Measurements from ENCODE around the gene YBX3.

YBX3 gene

DNA sequence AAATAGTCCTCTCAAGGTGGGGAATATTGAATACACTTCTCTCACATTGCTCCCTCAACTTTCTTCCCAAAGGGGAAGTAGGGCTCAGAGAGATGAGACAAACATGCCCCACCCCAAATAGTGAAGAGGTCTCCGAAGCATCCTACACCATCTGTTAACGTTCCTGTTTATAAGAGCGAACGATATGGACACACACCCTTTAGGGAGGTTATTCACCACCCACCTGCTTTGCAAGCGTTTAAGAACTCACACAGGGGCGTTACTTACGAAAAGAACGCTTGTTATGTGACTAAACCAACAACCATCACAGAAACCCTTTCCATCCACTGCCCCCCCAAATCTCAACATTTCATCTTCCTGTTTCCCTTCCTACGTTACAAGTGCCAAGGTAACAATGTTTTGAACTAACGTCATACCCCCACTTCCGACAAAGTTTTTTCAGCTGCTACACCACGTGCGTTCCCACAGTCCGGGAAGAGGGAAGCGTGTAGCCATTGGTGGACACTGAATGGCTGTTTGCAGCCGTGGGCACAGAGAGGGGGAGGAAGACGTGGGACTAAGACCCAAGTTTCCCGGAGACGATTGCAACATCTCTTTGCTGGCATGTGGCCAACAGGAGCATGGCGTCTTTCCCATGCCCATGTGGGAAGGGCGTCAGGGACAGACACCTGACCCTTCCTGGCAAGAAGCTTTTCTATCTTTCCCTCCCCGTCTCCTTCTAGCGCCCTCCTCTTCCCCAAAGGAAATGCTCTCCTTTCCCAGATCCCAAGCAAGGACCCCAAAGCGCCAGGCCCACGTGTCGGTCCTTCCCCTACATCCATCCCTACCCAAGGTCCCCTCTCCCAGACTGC, 1.2 kb downstream of the YBX3 start:
- DNase-seq = peak; percentile 72

DNA sequence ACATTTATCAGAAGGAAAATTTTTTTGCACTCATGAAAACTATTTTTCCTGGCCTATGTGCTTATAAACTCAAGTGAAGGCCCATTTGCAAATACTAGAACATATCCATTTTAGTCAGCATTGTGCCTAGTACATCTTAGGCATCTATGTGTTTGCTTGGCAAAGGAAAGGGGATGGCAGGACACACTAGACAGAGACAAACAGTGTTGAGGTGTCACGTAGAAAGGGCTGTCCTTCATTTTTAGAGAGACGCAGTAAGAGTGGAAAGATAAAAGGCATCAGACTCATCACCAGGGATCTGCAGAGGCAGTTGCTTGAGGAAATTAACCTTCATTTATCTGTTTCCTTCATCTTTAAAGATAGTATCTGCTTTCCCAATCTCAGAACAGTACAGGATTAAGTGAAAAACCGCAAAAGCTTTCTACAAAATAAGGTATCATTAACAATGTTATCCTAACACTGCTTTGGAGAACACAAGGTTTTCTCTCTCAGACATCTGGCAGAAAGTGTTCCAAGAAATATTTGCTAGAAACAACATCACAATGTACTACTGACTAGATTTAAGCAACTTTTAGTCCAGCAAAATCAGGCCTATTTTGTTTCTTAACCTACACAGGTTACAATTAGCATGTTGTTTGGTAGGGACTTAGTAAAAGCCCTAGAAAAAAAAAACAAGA, 2.0 kb downstream of the YBX3 start:
- DNase-seq = no peak

DNA sequence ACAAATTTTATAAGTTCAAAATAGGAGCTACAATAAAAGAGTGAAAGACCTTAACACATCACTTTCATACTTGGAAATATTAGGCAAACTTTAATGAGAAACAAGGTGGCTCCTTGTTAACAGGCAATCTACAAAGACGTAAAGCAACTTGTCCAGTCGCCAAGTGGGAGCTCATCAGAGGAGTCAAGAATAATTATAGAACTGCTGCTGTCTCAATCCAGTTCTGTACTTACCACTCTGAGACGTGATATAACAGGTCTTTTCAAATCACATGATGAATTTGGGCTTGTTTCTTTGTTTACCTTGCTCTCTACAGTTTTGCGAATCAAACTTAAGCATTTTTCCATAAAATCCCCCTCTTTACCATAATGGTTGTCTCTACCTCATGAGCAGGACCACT, 3.6 kb downstream of the YBX3 start:
- DNase-seq = no peak

DNA sequence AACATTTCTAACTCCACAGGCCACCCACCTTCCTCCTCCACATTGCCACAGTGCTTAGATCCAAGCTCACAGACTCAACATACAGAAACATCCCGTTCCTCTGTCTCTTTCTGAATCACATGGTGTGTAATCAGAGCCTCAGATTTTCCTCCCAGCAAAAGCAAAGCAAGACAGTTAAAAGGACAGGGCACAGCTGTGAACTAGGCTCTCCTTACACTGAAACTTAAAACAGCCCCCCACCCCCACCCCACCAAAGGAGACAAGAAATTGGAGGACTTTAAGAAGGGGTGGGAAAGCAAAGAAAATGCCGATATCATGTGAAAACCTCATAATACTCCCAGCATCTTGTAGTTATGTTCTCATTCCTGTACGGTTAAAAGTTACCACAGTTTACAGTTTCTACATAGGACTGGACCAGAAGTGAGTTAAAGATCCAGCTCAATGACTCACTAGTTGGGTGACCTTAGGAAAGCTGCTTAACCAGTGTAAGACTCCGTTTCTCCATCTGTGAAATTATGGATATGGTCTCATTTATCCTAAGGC, 4.8 kb downstream of the YBX3 start:
- DNase-seq = no peak

DNA sequence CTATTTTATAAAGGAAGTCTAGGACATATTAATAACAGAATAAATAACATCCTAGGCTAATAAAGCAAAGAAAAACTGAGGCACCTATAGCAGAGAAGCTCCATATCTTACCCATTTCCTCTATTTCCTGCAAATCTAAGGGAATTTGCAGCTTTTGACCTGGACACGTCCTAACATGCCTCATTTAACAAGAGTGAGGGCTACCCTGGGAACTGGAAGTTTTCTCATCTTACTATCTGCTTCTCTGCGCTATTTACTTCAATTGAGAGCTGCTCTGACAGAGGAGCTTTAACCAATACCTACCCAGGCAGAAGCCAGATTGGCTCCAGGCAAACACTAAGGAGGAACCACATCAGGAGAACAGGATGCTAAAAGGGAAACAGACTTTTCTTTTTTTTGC, 5.7 kb downstream of the YBX3 start:
- no peak for DNase-seq

DNA sequence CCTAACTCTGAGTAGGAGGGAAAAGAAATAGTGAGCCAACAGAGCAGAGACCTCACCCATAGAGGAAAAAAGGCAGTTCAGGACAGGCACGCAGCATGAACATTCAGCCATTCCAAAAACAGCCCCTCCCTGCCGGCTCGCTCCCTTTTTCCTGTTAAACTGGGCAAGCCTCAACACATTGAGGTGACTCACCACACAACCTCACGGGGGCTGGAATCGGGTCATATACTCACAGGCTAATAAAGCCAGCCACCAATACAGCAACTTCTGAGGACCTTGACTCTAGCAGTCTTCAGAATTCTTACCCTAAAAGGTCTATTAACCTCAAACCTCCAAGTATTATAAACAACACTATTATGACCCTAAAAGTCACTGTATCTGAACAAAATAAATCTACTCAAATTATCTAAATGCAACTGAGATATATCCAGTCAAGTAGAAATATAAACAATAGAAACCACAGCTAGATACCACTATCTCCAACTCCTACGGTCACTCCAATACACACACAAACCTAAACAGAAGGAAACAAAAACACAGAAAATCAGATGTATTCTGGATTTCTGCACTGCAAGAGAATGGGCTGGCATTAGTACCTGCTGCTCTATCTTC, 6.3 kb downstream of the YBX3 start:
- peak in 1 of 2 experiments; percentile 5 for DNase-seq

DNA sequence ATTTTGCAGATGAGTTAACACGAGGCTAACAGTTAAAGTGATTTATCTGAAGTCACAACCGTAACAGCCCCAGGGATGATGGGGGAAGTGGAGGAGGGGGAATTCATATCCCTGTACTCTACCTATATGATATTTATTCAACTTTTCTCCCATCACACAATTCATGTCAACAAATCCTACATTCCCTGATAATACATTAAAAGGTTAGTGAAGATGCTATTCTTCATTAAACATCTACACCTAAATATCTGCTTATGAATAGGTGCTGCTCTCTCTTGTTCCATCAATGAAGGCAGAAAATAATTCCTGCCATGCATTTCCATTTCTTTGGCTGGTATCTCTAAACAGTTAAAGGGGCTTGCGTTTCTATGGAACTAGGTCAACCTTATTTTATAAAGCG, 6.8 kb downstream of the YBX3 start:
- no peak for DNase-seq

DNA sequence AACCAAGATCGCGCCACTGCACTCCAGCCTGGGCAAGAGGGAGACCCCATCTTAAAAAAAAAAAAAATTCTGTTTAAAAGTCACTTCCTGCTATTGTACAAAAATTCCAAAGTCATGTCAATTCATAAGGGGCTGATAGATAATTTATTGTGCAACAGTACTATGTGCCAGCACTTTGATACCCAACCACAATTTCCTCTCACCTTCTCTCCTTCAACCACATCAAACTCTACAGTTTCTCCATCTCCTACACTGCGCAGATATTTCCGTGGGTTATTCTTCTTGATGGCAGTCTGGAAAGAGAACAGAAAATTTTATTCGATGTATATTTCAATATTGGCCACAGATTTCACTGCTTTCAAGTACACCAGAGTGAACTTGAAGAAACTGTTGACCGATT, 7.6 kb downstream of the YBX3 start:
- no peak for DNase-seq

DNA sequence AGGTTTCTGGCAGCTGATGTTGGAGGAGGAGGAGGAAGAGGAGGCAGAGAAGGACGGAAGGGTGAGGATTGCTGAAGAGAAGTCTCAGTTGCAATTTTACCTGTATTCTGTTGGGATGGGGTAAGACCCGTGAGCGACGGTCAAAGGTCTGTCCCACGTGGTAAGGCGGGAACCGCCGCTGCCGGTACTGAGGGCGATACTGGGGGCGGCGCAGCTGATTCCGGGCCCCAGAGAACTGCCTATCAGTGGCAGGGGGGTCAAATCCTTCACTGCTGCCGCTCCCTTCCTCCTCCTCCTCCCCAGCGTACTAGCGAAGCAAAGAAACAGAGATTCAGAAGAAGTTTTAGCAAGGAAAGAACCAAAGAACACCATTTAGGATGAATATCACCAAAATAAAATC, 13.3 kb downstream of the YBX3 start:
- DNase-seq = no peak

DNA sequence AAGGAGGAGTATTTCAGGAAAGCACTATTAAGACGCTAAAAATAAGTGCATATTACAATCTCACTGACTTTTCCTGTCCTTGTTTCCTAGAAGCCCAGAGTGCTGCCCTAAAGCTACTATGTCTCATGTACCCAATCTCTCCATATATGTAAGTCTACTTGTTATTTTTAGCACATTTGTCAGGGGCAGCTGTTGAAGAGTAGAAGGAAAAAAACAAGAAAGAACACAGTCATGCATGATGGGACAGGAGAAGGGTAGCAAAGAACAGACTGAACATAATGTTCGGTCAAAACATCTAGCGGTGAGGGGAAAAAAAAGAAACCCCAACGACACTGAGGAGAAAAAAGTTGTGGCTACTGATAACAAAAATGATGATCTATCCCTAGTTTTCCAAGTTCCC, 14.3 kb downstream of the YBX3 start:
- no peak for DNase-seq

DNA sequence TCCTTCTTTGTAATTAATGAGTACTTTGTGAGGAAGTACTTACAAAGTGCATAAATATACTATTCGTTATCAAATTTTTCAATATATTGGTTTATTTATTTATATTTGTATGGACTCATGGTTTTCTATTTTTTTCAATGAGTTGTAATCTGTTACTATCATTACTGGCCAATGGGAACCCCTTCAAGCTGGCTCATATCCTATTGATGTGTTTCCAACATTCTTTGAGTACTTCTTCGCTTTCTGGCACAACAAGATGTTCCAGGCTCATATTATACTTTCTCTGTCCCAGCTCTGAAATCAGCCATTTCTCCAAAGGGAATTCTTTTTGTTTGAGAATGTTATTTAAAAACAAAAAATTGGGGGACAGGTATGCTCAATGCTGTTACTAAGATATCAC, 17.5 kb downstream of the YBX3 start:
- DNase-seq = no peak

DNA sequence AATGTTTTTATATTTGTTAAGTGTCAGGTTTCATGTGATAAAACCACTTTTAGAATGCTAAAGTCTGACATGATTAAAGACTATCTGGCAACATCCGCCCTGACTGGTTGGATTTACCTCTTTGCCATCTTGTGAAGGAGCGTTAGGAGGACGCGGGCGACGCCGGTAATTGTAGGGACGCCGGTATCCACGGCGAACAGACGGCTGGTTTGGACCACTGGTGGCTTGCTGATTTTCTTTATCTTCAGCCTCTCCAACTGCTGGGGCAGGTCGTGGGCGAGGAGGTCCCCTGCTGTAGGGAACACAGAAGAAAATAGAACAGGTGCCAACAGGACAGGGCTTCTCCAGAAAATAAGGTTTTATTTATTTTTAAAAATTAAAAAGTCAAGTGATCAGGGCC, 21.3 kb downstream of the YBX3 start:
- peak; percentile 58 to 65 for DNase-seq

DNA sequence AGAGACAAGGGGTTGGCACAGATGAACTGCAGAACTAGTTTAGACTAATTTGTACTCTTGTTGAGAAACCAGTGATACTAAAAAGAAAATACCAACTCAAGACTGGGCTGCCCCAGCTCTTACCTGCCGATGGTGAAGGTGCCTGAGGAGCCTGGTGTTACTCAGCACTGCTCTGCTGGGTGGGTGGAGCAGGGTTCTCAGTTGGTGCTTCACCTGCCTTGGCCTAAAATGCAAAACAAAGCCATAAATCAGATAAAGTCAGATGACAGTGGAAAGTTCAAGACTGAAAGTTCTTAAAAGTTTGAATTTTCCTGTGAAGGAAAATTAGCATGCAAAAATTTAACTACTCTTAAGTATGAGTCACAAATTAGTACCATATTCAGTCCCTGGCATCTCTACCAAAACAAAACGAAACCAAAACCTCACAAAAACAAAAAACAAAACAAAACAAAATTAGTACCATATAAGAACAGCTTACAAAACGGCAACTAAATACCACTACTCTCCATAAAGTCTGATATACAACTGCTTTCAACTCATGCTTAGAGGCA, 21.9 kb downstream of the YBX3 start:
- peak; percentile 79 to 90 for DNase-seq

DNA sequence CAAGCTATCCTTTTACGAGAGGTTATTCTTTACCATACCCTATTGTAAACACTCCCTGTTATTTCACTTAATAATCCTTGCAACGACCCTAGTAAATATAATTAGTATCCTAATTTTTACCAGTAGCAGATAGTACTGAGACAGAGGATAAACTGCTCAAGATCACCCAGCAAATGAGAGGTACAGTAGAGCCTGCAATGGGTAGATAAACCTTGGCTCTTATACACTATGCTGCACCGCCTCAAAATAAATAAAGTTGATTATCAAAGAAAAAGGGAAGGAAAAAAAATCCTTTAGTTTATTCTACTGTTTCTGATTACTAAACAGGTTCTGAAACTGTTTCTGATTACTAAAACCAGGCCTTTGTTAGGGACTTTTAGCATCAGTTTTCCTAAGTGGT, 22.5 kb downstream of the YBX3 start:
- no peak for DNase-seq

DNA sequence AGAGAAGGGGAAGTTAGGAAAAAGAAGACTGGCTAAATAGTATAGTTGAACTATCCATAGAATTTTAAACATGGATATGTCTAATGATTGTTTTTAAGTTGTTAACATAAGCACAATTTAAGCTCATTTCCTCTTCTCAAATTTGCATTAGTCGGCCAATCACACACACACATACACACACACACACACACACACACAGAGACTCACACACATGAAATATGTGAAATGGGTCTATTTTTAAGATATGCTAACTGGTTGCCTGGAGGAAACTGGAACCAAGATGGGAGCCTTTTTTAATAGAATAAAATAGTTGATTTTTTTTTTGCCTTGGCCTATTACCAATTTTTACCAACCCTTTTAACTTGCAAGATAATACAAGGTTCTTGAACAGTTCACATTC, 25.3 kb downstream of the YBX3 start:
- no peak for DNase-seq

DNA sequence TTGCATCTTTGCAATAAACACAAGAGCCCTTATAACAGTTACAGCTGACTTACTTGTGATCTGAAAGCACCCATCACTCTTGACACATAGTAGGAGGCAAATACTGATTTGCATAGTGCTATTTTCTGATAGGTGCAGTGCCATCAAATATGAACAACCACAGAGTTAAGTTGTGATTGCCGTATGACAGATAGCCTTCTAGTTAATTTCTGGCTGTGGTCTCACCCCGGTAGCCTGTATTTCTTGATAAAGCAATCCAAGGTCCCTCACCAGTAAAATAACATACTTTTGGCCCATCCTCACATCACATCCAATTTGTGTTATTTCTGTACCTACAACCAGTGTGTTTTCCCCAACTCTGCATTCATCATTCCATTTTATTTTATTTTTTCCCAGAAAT, 26.0 kb downstream of the YBX3 start:
- no peak for DNase-seq

DNA sequence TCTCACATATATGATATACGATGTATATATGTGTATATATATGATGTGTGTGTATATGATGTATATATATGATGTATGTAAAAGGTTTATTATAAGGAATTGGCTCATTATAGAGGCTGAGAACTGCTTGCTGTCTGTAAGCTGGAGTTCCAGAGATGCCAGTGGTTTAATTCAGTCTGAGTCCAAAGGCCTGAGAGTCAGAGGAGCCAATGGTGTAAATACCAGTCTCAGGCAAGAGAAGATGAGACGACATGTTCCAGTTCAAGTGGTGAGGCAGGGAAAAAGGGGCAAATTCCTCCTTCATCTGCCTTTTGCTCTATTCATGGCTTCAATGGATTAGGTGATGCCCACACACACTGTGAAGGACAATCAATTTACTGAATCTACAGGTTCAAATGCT, 32.2 kb downstream of the YBX3 start:
- DNase-seq = no peak

DNA sequence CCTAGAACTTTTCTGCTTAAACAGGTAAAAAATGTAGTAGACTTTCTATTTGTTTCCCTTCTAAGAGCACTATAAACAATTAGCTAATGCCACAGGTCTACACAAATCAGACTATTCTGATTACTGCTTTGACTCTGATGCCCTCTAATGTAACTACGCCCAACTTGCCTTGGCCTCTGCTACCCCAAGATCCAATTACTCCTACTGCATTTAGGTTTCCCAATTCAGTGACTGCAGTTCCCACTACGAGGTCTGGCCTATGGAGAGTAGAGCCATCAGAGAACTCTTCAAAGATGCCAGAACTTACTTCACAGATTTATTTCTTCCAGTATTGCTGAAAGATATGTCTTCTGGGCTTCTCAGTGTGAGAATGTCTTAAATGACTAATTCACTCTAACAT, 34.0 kb downstream of the YBX3 start:
- no peak for DNase-seq

DNA sequence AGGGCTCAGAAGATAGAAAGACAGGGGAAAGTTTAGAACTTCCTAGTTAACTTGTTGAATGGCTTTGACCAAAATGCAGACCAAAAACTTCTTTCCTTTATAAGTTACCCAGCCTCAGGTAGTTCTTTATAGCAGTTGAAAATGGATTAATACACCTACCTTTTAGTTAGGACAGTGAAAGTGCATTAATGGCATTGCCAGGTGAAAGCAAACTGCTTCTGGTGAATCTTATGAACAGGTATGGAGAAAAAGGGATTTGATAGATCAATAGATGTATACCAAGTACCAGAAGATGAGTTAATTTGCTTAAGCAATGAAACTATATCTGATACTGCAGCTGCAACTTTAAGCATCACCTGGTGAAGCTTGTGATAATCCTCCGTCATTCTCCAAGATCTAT, 35.1 kb downstream of the YBX3 start:
- DNase-seq = peak in 1 of 2 experiments; percentile 4

DNA sequence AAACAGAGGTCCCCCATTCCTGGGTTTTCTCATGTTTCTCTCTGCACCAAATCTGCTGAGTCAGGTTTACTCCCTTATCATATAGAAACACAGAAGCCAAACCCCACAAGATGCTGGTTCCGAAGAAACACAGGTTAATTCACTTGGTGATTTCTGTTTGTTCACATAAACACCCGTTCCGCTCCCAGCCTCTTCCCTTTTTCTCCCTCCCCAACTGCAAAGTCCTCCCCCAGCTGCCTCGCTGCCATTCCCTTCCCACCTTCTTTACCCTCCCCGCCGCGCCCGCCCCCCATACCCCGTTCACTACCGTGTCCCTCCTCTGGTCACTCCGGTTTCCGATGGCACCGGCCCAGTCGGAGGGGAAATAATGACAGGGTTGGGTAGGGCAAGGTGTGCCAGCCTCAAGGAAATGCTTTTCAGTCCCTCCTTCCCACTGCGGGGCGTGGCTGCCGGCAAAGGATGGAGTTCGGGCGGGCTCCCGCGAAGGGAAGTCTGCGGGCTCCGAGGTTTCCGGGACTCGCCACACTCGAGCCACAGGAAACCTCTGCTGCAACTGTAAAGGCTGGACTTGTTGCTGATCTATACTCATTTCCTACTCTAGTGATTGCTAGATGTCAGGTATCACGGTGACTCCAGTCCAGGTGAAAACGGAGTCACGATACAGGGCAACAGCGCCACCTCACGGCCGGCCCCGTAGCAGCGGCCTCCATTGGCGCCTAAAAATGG, 49.3 kb downstream of the YBX3 start, which contains the start of gene STYK1:
TSS of gene STYK1 (minus strand) at position 394 of the 726 bp plus-strand sequence. CDS start 39,434 bp downstream, outside the sequence.
- DNase-seq = peak; percentile 90 to 92

DNA sequence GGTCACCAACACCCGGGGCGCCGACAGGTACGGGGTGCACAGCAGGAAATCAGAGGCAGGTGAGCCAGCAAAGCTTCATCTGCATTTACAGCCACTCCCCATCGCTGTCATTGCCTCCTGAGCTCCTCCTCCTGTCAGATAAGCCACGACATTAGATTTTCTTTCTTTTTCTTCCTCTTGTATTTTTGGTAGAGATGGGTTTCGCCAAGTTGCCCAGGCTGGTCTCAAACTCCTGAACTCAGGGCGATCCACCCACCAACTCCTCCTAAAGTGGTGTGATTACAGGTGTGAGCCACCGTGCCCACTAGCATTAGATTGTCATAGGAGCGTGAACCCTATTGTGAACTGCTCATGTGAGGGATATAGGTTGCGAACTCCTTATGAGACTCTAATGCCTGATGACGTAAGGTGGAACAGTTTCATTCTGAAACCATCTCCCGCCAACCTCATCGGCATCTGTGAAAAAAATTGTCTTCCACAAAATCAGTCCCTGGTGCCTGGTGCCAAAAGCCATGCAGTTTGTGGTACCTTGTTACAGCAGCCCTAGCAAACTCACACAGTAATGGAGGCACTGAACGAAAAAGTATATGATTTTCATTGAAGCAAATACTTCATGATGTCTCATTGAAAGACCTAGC, 50.8 kb downstream of the YBX3 start:
- DNase-seq = no peak

DNA sequence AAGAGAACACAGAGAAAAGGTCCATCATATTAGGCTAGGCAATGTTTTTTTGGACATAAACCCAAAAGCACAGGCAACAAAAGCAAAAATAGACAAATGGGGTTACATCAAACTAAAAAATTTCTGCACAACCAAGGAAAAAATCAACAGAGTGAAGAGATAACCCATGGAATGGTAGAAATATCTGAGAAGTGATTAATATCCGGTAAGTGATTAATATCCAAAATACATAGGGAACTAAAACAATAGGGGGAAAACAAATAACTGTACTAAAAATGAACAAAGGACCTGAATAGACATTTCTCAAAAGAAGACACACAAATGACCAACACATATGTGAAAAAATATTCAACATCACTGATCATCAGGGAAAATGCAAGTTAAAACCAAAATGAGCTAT, 53.6 kb downstream of the YBX3 start:
- DNase-seq = no peak

Data from NCI-H526 (cell line).